Skeletal muscle satellite cell (primary cell): Measurements from ENCODE around the gene SEC14L1.

Experiments
- H3K27me3 ChIP-seq: 2 replicates; pipeline ENCODE4 v1.7.0; 2013; ENCODE audit warnings: low read length; ENCODE audit not compliant: control insufficient read depth, insufficient read depth
- H3K36me3 ChIP-seq: 2 replicates; pipeline ENCODE4 v1.7.0; 2013; ENCODE audit warnings: mild to moderate bottlenecking, control low read depth, low read length; ENCODE audit not compliant: insufficient read depth
- H3K4me1 ChIP-seq: 2 replicates; pipeline ENCODE4 v1.7.0; 2013; ENCODE audit warnings: low read length; ENCODE audit not compliant: control insufficient read depth, insufficient read depth
- H3K4me2 ChIP-seq: 2 replicates; pipeline ENCODE4 v1.7.0; 2013; ENCODE audit warnings: mild to moderate bottlenecking, low read length
- H3K4me3 ChIP-seq: 2 replicates; pipeline ENCODE4 v1.7.0; 2013; ENCODE audit warnings: low read length
- H3K9ac ChIP-seq: 2 replicates; pipeline ENCODE4 v1.7.0; 2013; ENCODE audit warnings: mild to moderate bottlenecking, low read depth, low read length, moderate library complexity
- H3K9me3 ChIP-seq: replicated peaks from 2 replicates; pipeline ENCODE4 v1.7.0; 2013; ENCODE audit warnings: mild to moderate bottlenecking, control low read depth, low read length

SEC14L1 gene

GRCh38 chr17:77118251-77118928 lies 22.4 kb upstream of the SEC14L1 start:
- Histone ChIP-seq H3K4me3 (no peak overlapping the region), H3K9me3 (no peaks in the 10 kb centered on the region), H3K9ac (no peak overlapping the region), H3K36me3 (no peaks in the 10 kb centered on the region), H3K4me1 (peaks cover 24% of the 10 kb centered on the region), H3K4me2 (no peak overlapping the region), H3K27me3 (no peaks in the 10 kb centered on the region)

- no peaks in the 10 kb centered on the region for H3K36me3 ChIP-seq
These were observed 21.0 kb upstream of the SEC14L1 start for GRCh38 chr17:77119668-77120301.

GRCh38 chr17:77120868-77121267 lies 19.9 kb upstream of the SEC14L1 start:
- Histone ChIP-seq H3K36me3 (no peaks in the 10 kb centered on the region), H3K9ac (peak overlapping the region; percentile 48), H3K27me3 (no peaks in the 10 kb centered on the region)

More at GRCh38 chr17:77119668-77120301, 21.0 kb upstream of the SEC14L1 start:
- Histone ChIP-seq H3K4me1 (peaks cover 38% of the 10 kb centered on the region), H3K9ac (no peak overlapping the region), H3K9me3 (no peaks in the 10 kb centered on the region), H3K4me2 (no peak overlapping the region), H3K4me3 (no peak overlapping the region), H3K27me3 (no peaks in the 10 kb centered on the region)

GRCh38 chr17:77124192-77124889 lies 16.4 kb upstream of the SEC14L1 start:
- Histone ChIP-seq H3K27me3 (no peaks in the 10 kb centered on the region), H3K9ac (peak overlapping the region; percentile 71), H3K36me3 (no peaks in the 10 kb centered on the region), H3K4me3 (peak overlapping the region; percentile 3), H3K4me2 (peak overlapping the region; percentile 70), H3K4me1 (peaks cover 72% of the 10 kb centered on the region), H3K9me3 (no peaks in the 10 kb centered on the region)

More at GRCh38 chr17:77120868-77121267, 19.9 kb upstream of the SEC14L1 start:
- Histone ChIP-seq H3K4me2 (no peak overlapping the region), H3K4me1 (peaks cover 46% of the 10 kb centered on the region), H3K9me3 (no peaks in the 10 kb centered on the region), H3K4me3 (no peak overlapping the region)

- peak overlapping the region; percentile 71 for H3K9ac ChIP-seq
- no peaks in the 10 kb centered on the region for H3K27me3 ChIP-seq
- H3K36me3 ChIP-seq: no peaks in the 10 kb centered on the region
- no peak overlapping the region for H3K4me3 ChIP-seq
- H3K9me3 ChIP-seq: no peaks in the 10 kb centered on the region
- H3K4me2 ChIP-seq: peak overlapping the region; percentile 40
- peaks cover 80% of the 10 kb centered on the region for H3K4me1 ChIP-seq
These were observed 15.3 kb upstream of the SEC14L1 start for GRCh38 chr17:77125432-77125901.

- Histone ChIP-seq H3K36me3 (no peaks in the 10 kb centered on the region), H3K4me2 (no peak overlapping the region), H3K9ac (peak overlapping the region; percentile 64), H3K27me3 (no peaks in the 10 kb centered on the region), H3K4me1 (peaks cover 72% of the 10 kb centered on the region), H3K9me3 (no peaks in the 10 kb centered on the region), H3K4me3 (no peak overlapping the region)
These were observed 14.2 kb upstream of the SEC14L1 start for GRCh38 chr17:77126519-77126918.

- Histone ChIP-seq H3K9me3 (no peaks in the 10 kb centered on the region), H3K4me3 (peak overlapping the region; percentile 1), H3K4me2 (peak overlapping the region; percentile 52), H3K4me1 (peaks cover 73% of the 10 kb centered on the region), H3K36me3 (no peaks in the 10 kb centered on the region), H3K9ac (peak overlapping the region; percentile 53), H3K27me3 (no peaks in the 10 kb centered on the region)
These were observed 12.9 kb upstream of the SEC14L1 start for GRCh38 chr17:77127735-77128361.

GRCh38 chr17:77128896-77129567 lies 11.7 kb upstream of the SEC14L1 start:
- no peak overlapping the region for H3K4me3 ChIP-seq
- H3K9ac ChIP-seq: peak overlapping the region; percentile 34
- no peaks in the 10 kb centered on the region for H3K9me3 ChIP-seq
- peak overlapping the region; percentile 23 for H3K4me2 ChIP-seq
- H3K36me3 ChIP-seq: no peaks in the 10 kb centered on the region
- H3K27me3 ChIP-seq: no peaks in the 10 kb centered on the region
- peaks cover 67% of the 10 kb centered on the region for H3K4me1 ChIP-seq

- no peaks in the 10 kb centered on the region for H3K36me3 ChIP-seq
- peak overlapping the region; percentile 23 for H3K4me2 ChIP-seq
- peak overlapping the region; percentile 34 for H3K9ac ChIP-seq
- no peaks in the 10 kb centered on the region for H3K27me3 ChIP-seq
- H3K4me3 ChIP-seq: no peak overlapping the region
- H3K4me1 ChIP-seq: peaks cover 60% of the 10 kb centered on the region
- H3K9me3 ChIP-seq: no peaks in the 10 kb centered on the region
These were observed 11.0 kb upstream of the SEC14L1 start for GRCh38 chr17:77129568-77130301.

GRCh38 chr17:77130525-77130924 lies 10.2 kb upstream of the SEC14L1 start:
- H3K4me2 ChIP-seq: no peak overlapping the region
- H3K9me3 ChIP-seq: no peaks in the 10 kb centered on the region
- H3K36me3 ChIP-seq: no peaks in the 10 kb centered on the region
- H3K4me1 ChIP-seq: peaks cover 55% of the 10 kb centered on the region
- no peak overlapping the region for H3K9ac ChIP-seq
- no peak overlapping the region for H3K4me3 ChIP-seq
- no peaks in the 10 kb centered on the region for H3K27me3 ChIP-seq
